Hematopoietic multipotent progenitor cell treated with erythropoietin and hydrocortisone succinate and interleukin-3 and kit ligand, for 17 days (in vitro differentiated cells): ENCODE results near the gene TMC1.
"Not testable (repeated sequence)": the region's sequence is repeated elsewhere in the genome, so short reads cannot be mapped to it uniquely, and the experiment has no call there.

Experiments
- DNase-seq: peaks from one replicate; pipeline ENCODE4 v3.0.0-alpha.2; 2015; ENCODE audit warnings: low spot score

TMC1 gene

GRCh38 chr9:72521416-72521815 is at the start of gene TMC1:
TSS of gene TMC1 (plus strand) at chr9:72521608. CDS start at chr9:72648649, 127,041 bp downstream.
- not testable (repeated sequence) for DNase-seq

GRCh38 chr9:72473474-72474261 is 47.7 kb upstream of the TMC1 start:
- no peak for DNase-seq

DNA sequence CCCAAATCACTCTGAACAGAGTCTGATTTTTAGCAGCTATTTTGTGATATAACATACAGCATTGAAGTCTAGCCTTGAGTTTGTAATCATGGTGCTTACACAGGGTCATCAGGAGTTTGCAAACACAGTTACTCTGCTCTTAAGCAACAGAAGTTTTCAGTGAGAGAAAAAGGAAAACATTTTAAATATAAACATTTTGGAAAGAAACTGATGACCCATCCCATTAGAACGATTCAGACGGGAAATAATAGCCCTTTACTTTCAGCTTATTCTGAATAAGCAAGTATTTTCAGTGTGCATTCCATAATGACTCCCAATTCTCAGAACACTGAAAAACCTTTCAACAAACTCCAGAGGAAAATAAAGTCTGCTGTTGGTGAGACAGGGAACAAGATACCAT is 46.7 kb upstream of the TMC1 start:
- no peak for DNase-seq

DNA sequence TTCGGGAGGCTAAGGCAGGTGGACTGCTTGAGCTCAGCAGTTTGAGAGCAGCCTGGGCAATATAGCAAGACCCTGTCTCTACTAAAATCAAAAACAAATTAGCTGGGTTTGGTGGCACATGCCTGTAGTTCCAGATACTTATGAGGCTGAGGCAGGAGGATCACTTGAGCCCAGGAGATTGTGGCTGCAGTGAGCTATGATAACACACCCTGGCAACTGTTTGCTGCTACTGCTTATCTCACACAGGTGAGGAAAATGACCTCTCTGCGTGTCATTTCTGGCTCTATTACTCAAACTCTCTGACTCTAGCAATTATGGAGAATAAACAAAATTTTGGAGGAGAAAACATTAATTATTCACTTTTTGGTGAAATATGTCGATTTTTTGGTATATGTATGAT is 45.3 kb upstream of the TMC1 start:
- DNase-seq = no peak

DNA sequence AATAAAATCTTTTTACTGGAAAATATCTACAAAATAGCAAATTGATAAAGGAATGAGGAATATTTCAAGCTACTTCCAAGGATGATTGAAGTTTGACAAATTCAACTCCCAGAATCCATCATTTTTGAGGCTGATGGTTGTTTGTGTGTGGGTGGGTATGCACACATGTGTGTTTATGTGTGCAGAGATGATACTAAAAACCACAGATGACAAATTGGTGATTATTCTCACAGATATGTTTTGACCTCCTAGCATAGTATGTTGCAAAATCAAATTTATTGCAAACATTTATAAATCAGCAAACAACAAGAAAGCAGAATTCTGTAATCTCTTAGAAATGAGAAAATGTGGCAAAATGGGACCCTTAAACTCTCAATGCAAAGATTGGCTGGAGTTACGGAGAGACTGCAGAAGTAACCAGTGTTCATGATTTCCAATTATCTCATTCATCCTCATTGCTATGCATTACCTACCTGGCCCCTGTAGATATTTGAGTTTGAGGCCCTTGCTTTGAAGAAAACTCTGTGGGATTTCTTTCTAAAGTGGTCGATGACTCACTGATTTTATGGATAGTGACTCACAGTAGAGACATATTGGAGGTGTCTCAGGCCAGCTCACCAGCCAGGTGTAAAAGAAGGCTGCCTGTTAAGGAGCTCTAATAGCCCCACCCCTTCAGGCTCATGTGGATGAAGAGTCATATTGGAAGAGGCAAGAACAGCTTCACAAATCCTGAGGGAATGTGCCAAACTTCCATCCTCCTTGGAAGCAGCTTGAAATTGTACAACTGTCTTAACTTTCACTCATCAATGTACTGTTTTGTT is 44.6 kb upstream of the TMC1 start:
- no peak for DNase-seq

DNA sequence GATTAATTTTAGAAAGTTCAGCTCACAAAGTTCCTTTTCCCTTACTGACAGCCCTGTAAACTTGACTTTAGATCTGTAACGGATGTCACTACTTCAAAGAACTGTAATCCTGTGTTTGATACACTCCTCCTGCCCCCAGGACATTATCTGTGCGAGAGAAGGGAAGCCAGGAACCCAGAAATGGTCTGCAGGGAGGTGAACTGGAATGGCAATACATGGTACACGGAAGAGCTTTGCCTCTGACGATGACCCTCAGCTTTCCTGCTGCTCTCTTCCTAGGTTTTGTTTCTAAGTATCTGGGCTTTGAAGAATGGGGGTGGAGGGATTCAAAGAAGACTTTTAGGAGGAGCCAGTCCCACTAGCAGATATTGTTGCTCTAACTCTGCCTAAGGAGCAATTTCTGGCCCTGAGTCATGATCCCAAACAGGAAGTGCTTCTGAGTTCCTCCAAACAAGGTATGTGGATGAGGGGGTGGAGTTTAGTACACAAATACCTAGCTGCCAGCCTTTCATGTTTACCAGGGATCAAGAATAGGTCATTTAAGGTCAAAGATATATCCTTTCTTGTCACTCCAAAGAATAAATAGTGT is 43.4 kb upstream of the TMC1 start:
- no peak for DNase-seq

DNA sequence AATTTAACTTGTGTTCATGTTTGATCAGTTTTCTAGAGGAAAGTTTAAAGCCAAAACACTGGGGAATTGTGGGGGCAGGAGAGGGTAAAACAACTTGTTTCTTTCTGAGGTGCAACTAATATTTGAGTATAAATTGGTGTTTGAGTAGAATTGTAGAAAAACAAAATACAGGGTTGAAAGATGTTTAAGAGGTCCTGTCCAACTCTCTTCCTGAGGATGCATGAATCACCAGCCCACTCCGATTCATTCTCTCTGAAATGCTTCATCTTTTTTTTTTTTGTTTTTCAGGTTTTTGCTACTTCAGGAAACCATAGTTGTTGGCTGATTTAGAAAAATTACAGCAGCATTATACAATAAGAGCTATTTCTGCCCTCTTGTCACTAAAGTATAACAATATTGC is 42.4 kb upstream of the TMC1 start:
- DNase-seq = no peak

DNA sequence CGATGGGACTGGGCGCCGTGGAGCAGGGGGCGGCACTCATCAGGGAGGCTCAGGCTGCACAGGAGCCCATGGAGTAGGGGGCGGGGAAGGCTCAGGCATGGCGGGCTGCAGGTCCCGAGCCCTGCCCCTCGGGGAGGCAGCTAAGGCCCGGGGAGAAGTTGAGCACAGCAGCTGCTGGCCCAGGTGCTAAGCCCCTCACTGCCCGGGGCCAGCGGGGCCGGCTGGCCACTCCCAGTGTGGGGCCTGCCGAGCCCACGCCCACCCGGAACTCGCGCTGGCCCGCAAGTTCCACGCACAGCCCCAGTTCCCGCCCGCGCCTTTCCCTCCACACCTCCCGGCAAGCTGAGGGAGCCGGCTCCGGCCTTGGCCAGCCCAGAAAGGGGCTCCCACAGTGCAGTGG is 41.1 kb upstream of the TMC1 start:
- not testable (repeated sequence) for DNase-seq

DNA sequence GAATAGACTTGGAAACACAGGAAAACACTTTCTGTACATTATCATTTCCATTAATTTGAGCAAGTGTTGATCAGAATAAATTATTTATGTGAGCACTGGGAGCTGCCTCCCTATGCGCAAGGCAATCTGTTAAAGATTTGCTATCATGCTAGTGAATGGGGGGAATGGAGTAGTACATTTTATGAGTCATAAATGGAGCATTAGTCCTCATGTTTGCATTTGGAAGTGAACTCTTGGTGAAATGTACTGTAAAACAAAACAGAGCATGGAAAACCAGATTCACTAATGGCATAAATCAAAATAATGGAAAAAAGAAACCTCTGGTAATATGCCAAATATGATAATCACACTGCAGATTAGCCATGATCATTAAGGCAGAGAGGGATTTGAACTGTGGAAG is 40.5 kb upstream of the TMC1 start:
- no peak for DNase-seq

GRCh38 chr9:72485821-72486593 is 35.4 kb upstream of the TMC1 start:
- DNase-seq = no peak

DNA sequence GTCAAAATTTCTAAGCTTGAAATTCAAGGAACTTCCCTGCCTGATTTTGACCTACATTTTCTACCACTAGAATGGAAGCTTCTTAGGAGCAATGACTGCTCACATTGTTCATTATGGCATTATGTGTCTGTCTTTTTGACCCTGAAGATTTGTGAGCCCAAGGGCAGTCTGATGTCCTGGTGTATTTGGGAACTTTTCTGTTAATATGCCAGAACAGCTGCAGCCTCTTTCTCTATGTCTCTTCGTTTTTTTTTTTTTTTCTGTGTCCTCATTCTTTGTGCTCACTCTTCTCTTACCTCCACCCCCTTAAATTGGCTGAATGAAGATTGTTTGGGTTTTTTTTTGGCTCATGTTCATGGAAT is 34.8 kb upstream of the TMC1 start:
- no peak for DNase-seq

- DNase-seq = not testable (repeated sequence)
Measured at GRCh38 chr9:72487665-72488064, 33.7 kb upstream of the TMC1 start.

GRCh38 chr9:72489986-72490385 is 31.4 kb upstream of the TMC1 start:
- no peak for DNase-seq

- no peak for DNase-seq
Measured at GRCh38 chr9:72491242-72491641, 30.2 kb upstream of the TMC1 start.

DNA sequence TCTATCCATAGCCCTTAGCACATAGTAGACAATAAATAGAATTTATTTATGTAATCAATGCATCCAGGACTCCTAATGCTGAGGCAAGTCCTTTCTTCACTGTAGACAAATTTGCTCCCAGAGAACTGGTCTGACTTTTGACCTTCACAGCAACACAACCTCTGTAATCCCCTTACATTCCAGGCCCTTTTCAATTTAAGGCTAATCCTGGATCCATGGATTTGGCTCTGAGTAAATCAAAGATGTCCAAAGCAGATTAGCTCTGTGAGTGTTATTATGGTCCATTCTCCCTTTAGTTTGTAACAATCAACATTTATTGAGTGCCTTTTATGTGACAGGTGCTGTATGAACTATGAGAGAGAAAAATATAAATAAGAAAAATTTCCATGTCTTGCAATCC is 27.4 kb upstream of the TMC1 start:
- no peak for DNase-seq

DNA sequence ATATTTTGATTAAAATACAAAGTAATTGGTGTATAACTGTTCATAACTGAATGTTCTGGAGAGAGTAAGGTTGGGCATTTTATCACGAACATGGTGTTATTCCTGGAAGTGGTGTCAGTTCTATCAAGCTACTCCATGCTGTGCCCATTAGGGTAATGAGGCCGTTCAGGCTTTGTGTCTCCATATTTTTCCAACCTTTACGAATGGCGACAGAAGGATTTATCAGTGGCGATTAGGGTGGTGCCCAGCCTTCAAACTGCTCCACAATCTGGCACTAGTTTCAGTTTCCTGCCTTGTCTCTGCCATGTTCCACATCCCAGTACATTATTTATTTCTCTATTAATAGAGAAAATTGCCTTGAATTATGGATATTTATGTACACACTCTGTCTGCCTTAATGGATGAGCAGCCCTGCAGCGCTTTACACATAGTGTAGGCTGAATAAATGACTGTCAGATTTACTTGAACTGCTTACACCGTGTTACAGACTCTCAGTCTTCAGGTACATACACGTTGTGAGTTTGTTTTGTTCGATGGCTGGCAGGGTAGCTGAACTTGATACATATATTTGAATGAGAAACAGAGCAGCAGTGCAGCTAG is 23.9 kb upstream of the TMC1 start:
- DNase-seq = no peak

- DNase-seq = no peak
Measured at GRCh38 chr9:72506615-72507014, 14.8 kb upstream of the TMC1 start.

- DNase-seq = no peak
Measured at GRCh38 chr9:72509053-72509452, 12.4 kb upstream of the TMC1 start.

DNA sequence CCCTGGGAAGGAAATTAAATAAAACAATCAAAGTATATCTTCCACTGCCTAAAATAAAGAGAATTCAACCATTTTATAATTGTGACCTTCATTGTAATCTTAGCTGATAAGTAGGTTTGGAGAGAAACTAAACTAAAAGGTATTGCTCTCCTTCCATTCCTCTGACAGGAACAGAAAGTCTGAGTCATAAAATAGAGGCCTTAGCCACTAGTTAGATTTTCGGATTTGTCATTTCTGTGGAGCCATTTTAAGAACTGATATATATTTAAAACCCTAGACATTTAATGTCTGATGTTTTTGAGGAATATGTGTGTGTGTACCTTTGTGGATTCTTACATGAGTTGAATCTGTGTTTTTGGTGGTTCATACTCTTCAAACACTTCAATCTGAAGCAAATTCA is 11.8 kb upstream of the TMC1 start:
- DNase-seq = no peak

DNA sequence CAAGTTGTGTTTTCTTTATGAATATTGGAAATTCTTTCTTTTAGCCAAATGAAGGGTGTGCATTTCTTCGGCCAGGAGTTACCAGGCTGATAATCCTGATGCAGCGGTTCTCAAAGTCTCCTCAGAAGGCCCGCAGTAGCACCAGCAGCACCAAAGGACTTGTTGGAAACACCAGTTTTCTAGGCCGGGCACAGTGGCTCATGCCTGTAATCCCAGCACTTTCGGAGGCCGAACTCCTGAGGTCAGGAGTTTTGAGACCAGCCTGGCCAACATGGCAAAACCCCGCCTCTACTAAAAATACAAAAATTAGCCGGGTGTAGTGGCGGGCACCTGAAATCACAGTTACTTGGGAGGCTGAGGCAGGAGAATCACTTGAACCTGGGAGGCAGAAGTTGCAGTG is 397 bp upstream of the TMC1 start:
- not testable (repeated sequence) for DNase-seq

DNA sequence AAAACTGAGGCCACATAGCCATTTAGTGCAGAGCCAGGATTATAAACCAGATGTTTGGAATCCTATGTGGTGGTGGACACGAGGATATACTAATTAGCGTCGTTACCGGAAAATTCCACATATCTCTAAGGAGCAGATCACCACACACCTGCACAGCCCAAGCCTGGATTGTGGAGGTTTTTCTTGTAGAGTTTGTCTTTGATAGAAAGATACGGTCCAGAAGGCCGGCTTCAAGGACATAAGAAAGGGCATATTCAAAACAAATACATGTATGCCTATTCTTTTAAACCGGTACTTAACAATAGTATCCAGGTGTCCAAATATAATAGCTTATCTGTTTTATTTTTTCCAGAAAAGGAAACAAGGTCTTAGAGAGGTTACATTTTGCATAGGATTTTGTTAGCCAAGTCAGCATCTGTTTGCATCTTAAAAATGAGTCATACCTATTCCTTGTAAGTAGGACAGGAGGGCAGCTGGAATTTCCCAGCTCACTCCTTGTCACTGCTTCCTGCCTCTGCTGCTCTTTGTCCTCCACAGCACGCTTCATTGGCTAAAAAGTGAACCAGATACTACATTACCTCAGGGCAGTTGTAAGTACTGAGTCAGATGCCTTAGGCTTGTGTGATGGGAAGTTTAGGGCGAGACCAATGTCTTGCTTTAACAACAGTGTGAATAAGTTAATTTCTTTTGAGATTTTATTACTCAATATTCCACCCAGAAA is 3.6 kb downstream of the TMC1 start:
- DNase-seq = no peak
